K562 (cell line): ENCODE data around the gene HMG20B. TPM values are rescaled to one million over a fixed set of nuclear protein-coding genes. Genes with fewer than 3 reads are reported as not detected.

Experiments used
- ATF1 ChIP-seq, 2 experiments: fragments of 450-650 bp in 1 of 2; IDR thresholded peaks; 2 replicates each; pipeline ENCODE4 v1.6.1; 2016; ENCODE audit warnings: missing compliant biosample characterization in 1 of 2, missing genetic modification characterization in 1 of 2
- HDAC1 ChIP-seq, 2 experiments: fragments of 450-650 bp; IDR thresholded peaks; 2 replicates each; pipeline ENCODE4 v1.6.1; 2016 to 2017; ENCODE audit warnings: inconsistent platforms in 1 of 2, mild to moderate bottlenecking in 1 of 2, moderate library complexity in 1 of 2
- PBX2 ChIP-seq, 2 experiments: IDR thresholded peaks in 1 of 2; conservative IDR thresholded peaks in 1 of 2; 2 replicates each; pipeline ENCODE4 v1.6.1; 2016; ENCODE audit warnings: low read depth in 2 of 2, mild to moderate bottlenecking in 1 of 2, missing compliant biosample characterization in 1 of 2, missing genetic modification characterization in 1 of 2, moderate library complexity in 1 of 2
- RBM22 ChIP-seq: fragments of 200-400 bp; formaldehyde crosslinking; IDR thresholded peaks from 2 replicates; pipeline ENCODE4 v1.6.1; 2018; ENCODE audit warnings: low read length, low read depth; ENCODE audit not compliant: poor library complexity, severe bottlenecking
- RBM25 ChIP-seq: fragments of 200-400 bp; formaldehyde crosslinking; IDR thresholded peaks from 2 replicates; pipeline ENCODE4 v1.6.1; 2018; ENCODE audit warnings: low read length, low read depth, moderate library complexity; ENCODE audit not compliant: severe bottlenecking
- SMARCB1 ChIP-seq: IDR thresholded peaks from 2 replicates; pipeline ENCODE4 v1.6.1; 2011; ENCODE audit warnings: improper control_type of control experiment, low read depth; ENCODE audit not compliant: insufficient read length
- SOX6 ChIP-seq: fragments of 450-650 bp; IDR thresholded peaks from 2 replicates; pipeline ENCODE4 v1.6.1; 2014; ENCODE audit warnings: mild to moderate bottlenecking
- TAF9B ChIP-seq: fragments of 450-650 bp; IDR thresholded peaks from 2 replicates; pipeline ENCODE4 v1.6.1; 2018; ENCODE audit warnings: mild to moderate bottlenecking; ENCODE audit not compliant: partially characterized antibody
- USF2 ChIP-seq: sonication (generic); formaldehyde crosslinking; IDR thresholded peaks from 2 replicates; pipeline ENCODE4 v1.5.0; 2020; ENCODE audit warnings: missing genetic modification reagents
- ZBTB40 ChIP-seq, 2 experiments: fragments of 450-650 bp in 1 of 2; sonication (generic) in 1 of 2; formaldehyde crosslinking in 1 of 2; IDR thresholded peaks; 2 replicates each; pipeline versions ENCODE4 v1.7.1 to v1.9.0; 2016 to 2022; ENCODE audit warnings: inconsistent platforms in 1 of 2, mild to moderate bottlenecking in 1 of 2, missing genetic modification reagents in 1 of 2
- ZNF165 ChIP-seq: fragments of 250-450 bp; sonication (Bioruptor Pico); IDR thresholded peaks from 2 replicates; pipeline ENCODE4 v1.4.0; 2020; ENCODE audit warnings: borderline replicate concordance
- ZNF696 ChIP-seq: fragments of 250-450 bp; sonication (Bioruptor Pico); conservative IDR thresholded peaks from 2 replicates; pipeline ENCODE4 v1.4.0; 2020; ENCODE audit warnings: mild to moderate bottlenecking, moderate library complexity
- ZNF764 ChIP-seq: fragments of 250-450 bp; sonication (Bioruptor Pico); IDR thresholded peaks from 2 replicates; pipeline ENCODE4 v1.4.0; 2020; ENCODE audit warnings: low read depth, mild to moderate bottlenecking, moderate library complexity
- polyA plus RNA-seq, 8 experiments: library from polyadenylated mRNA; depleted of rRNA in 4 of 8; stranded (reverse) in 5 of 8; unstranded in 3 of 8; fragments of >200 nt; fragmentation: Nextera tagmentation in 2 of 8; fragmentation: Illumina TruSeq in 1 of 8; extraction: Ambion mirVana in 2 of 8; extraction: Trizol in 1 of 8; gene quantifications; 2 replicates each; pipeline versions ENCODE4 v1.2.1 to v1.2.3, GENCODE V29; 2011 to 2014; ENCODE audit warnings: inconsistent platforms in 1 of 8, missing spikeins in 1 of 8
- total RNA-seq, 7 experiments: library from RNA; depleted of rRNA in 6 of 7; stranded (reverse); fragments of >200 nt in 6 of 7; fragmentation: Illumina TruSeq in 2 of 7; extraction: Trizol in 2 of 7; gene quantifications; 2 replicates each; pipeline versions ENCODE4 v1.2.1 to v1.2.3, GENCODE V29; 2011 to 2021; ENCODE audit warnings: low replicate concordance in 1 of 7

Gene HMG20B
- total and polyA plus RNA-seq, 9 of the 15 experiments (the other 6 are each of a cell fraction or from before 2014, with no cell fraction given) = 0.35 to 172 (median 38.6) TPM

- TF ChIP-seq PBX2 (CRISPR knock-in tag; IDR thresholded peaks at IDR 0.05; ENCODE audit: low read depth) = no peak
- TF ChIP-seq PBX2 (tag; conservative IDR thresholded peaks at IDR 0.05; ENCODE audit: low read depth) = no peak
- TF ChIP-seq ZNF764 (CRISPR knock-in tag) = no peak
- TF ChIP-seq RBM25 = no peak
- no peak for TF ChIP-seq ZNF165 (CRISPR knock-in tag)
- no peak for TF ChIP-seq RBM22
- TF ChIP-seq ZBTB40 (IDR thresholded peaks at IDR 0.05) = no peak
- no peak for TF ChIP-seq ZBTB40 (CRISPR knock-in tag; IDR thresholded peaks at IDR 0.05)
- TF ChIP-seq TAF9B = no peak
- TF ChIP-seq SMARCB1 = no peak
- no peak for TF ChIP-seq ZNF696 (CRISPR knock-in tag)
- no peak; the same call in 1 of the 2 replicates for TF ChIP-seq USF2 (CRISPR knock-in tag)
- TF ChIP-seq SOX6 = no peak
- 0 out of 4 replicates have a peak, but pooled peaks of 1 of the 2 experiments have one; percentile 17 for TF ChIP-seq HDAC1 (IDR thresholded peaks at IDR 0.05)
- TF ChIP-seq ATF1 (CRISPR knock-in tag; IDR thresholded peaks at IDR 0.05) = no peak
- no peak for TF ChIP-seq ATF1 (tag; IDR thresholded peaks at IDR 0.05)
These were observed 40.4 kb downstream of the HMG20B start (continued) for GRCh38 chr19:3612901-3613741.
